Measurements from ENCODE around the gene CPTP. TPM values are rescaled to one million over a fixed set of nuclear protein-coding genes. Genes with fewer than 3 reads are reported as not detected.

Gene CPTP
- total RNA-seq, 1 donor = 8.5 TPM

DNA sequence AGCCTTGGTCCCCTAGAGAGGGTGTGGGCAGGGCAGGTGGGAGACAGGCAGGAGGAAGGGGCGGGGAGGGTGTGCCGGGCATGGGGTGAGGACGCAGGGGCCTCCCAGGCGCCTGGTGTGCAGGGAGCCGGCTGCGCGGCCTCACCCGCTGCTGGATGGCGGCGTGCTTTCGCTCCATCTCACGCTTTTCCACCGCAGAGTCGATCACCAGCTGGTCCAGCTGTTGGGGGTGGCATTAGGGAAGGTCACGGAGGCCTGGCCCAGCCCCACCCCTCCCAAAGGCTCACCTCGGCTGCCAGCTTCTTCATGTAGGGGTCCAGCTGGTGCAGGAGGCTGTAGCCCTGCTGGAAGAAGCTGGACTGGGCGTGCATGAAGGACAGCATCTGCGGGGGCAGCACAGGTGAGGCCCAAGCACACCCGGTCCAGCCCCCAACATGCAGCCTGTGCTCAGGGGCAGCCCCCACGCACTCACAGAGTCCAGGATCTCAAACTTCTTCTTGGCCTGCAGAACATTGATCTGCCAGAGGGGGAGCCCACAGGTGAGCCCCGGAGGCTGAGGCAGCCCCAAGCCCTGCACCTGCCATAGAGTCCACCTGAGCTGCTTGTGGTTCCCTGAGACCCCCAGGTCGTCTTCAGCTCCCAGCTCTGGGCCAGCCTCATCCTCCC lies 24.8 kb upstream of the CPTP start:
- Histone ChIP-seq H3K4me1 (ENCODE audit: insufficient read depth, low read length) (peaks cover 8% of the 10 kb centered on the region), H3K4me3 (ENCODE audit: low read length) (no peak overlapping the region), H3K9me3 (ENCODE audit: low read depth, low read length) (no peaks in the 10 kb centered on the region), H3K27me3 (ENCODE audit: insufficient read depth, low read length) (no peaks in the 10 kb centered on the region)

DNA sequence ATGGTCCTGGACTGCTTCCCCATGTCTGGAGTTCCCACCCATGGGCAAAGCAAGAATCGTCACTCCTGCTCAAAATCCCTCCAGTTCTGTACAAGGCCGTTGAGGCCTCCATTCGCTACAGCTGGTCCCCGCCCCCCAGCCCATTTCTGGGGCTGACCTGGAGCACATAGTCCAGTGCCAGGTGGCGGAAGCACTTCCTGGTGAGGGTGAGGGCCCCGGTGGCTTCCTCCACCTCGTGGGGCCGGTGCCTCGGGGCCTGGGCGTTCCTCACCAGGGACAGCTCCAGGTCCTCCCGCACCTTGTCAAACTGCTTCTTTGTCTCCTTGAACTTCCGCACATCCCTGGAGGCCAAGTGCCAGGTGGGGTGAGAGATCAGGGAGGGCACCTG lies 24.3 kb upstream of the CPTP start:
- Histone ChIP-seq H3K27me3 (ENCODE audit: insufficient read depth, low read length) (no peaks in the 10 kb centered on the region), H3K9me3 (ENCODE audit: low read depth, low read length) (no peaks in the 10 kb centered on the region)

DNA sequence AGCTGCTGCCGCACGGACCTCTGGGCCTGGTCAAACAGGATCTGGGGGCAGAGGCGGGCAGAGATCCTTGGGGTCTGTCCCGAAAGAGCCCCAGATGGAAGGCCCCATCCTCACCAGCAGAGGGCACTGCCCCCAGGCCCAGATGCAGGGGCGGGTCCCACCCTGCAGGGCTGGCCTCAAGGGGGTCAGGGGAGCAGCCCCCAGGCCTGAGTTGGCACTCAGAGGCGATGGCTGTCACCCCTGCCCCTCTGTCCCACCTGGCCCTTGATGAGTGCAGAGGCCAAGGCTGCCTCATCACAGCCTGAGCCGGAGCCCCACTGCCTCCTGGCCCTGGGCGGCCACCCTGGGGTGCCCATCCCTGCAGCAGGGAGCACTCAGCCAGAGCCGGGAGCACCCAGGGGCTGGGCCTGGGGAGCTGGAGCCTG lies 22.6 kb upstream of the CPTP start:
- H3K27me3 ChIP-seq (ENCODE audit: insufficient read depth, low read length) = no peaks in the 10 kb centered on the region
- no peaks in the 10 kb centered on the region for H3K9me3 ChIP-seq (ENCODE audit: low read depth, low read length)
- no peak overlapping the region for H3K4me3 ChIP-seq (ENCODE audit: low read length)
- H3K4me1 ChIP-seq (ENCODE audit: insufficient read depth, low read length) = peaks cover 30% of the 10 kb centered on the region

More for the DNA sequence above, 24.3 kb upstream of the CPTP start:
- Histone ChIP-seq H3K4me1 (ENCODE audit: insufficient read depth, low read length) (peaks cover 13% of the 10 kb centered on the region), H3K4me3 (ENCODE audit: low read length) (no peak overlapping the region)

DNA sequence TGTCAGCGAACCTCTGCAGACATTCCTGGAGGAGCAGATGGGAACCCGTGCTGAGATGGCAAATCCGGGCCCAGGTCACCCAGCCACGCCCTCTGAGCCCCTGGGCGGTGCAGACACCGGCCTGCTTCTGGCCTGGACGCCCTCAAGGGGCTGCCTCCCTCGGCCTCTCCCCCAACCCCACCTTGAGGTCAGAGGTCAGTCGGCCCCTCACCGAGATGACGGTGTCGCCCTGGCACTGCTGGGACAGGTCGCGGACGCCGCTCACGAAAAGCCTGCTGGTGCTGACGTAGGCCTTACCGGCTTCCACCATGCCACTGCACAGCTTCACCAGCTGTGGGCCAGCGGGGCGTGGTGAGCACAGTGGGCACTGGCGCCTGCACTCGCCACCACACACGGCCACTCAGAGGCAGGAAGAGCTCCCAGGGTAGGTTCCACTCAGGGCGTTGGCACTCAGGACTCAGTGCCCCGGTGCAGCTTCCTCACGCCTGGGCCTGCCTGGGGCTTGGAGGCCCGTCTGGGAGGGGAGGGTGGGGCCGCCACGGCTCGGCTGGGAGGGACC lies 21.6 kb upstream of the CPTP start:
- peaks cover 33% of the 10 kb centered on the region for H3K4me1 ChIP-seq (ENCODE audit: insufficient read depth, low read length)
- no peaks in the 10 kb centered on the region for H3K27me3 ChIP-seq (ENCODE audit: insufficient read depth, low read length)
- H3K4me3 ChIP-seq (ENCODE audit: low read length) = no peak overlapping the region
- no peaks in the 10 kb centered on the region for H3K9me3 ChIP-seq (ENCODE audit: low read depth, low read length)

DNA sequence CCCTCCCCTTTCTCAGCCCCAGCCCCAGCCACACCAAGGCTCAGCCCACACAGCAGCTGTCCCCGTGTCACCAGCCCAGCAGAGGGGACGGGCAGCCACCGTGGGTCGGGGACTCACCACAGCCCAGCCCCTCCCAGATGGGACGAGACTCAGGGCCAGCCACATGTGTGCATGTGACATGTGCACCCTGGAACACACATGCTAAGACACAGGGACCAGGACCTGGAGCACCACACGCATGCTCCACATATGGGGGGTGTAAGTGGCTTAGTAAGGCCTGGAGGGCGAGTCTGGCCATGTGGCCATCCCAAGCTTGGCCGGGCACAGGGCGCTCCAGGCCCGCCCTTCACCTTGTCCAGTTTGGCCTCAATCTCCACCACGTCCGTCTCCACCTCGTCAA lies 20.9 kb upstream of the CPTP start:
- no peaks in the 10 kb centered on the region for H3K27me3 ChIP-seq (ENCODE audit: insufficient read depth, low read length)
- no peaks in the 10 kb centered on the region for H3K9me3 ChIP-seq (ENCODE audit: low read depth, low read length)
- no peak overlapping the region for H3K4me3 ChIP-seq (ENCODE audit: low read length)
- H3K4me1 ChIP-seq (ENCODE audit: insufficient read depth, low read length) = peaks cover 33% of the 10 kb centered on the region

GRCh38 chr1:1304331-1305299 lies 20.0 kb upstream of the CPTP start:
- H3K4me3 ChIP-seq (ENCODE audit: low read length) = no peak overlapping the region
- peaks cover 42% of the 10 kb centered on the region for H3K4me1 ChIP-seq (ENCODE audit: insufficient read depth, low read length)
- H3K27me3 ChIP-seq (ENCODE audit: insufficient read depth, low read length) = no peaks in the 10 kb centered on the region
- H3K9me3 ChIP-seq (ENCODE audit: low read depth, low read length) = no peaks in the 10 kb centered on the region

- H3K27me3 ChIP-seq (ENCODE audit: insufficient read depth, low read length) = no peaks in the 10 kb centered on the region
- H3K4me1 ChIP-seq (ENCODE audit: insufficient read depth, low read length) = peaks cover 47% of the 10 kb centered on the region
- H3K9me3 ChIP-seq (ENCODE audit: low read depth, low read length) = no peaks in the 10 kb centered on the region
- peak overlapping the region; percentile 10 for H3K4me3 ChIP-seq (ENCODE audit: low read length)
Observed at GRCh38 chr1:1305300-1306069, 19.1 kb upstream of the CPTP start.

- H3K4me1 ChIP-seq (ENCODE audit: insufficient read depth, low read length) = peaks cover 47% of the 10 kb centered on the region
- no peaks in the 10 kb centered on the region for H3K9me3 ChIP-seq (ENCODE audit: low read depth, low read length)
- no peak overlapping the region for H3K4me3 ChIP-seq (ENCODE audit: low read length)
- H3K27me3 ChIP-seq (ENCODE audit: insufficient read depth, low read length) = no peaks in the 10 kb centered on the region
Observed at GRCh38 chr1:1306070-1306660, 18.4 kb upstream of the CPTP start.

DNA sequence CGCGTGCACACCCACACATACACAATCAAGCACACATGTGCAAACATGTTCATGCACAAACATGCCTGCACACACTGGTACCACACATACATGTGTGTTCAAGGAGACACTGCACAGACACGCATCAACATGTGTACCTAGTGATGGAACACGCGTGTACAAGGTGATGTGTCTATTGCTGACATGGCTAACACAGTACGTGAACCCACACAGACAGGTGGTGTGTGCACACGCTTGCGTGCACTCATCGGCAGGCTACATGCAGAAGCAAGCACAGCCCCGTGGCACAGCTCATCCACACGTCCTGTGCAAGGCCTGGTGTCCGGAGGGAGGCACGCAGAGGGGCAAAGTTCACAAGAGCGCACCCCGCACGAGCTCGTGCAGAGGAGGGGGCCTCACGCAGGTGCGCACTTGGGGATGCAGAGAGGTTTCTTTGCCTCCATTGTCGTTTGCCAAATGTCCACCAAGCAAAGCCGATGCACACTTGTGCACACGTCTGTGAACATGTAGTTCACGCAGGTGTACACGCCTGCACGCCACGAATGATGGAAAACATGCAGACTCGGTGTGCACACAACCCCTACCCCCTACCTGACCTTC lies 17.8 kb upstream of the CPTP start:
- Histone ChIP-seq H3K9me3 (ENCODE audit: low read depth, low read length) (no peaks in the 10 kb centered on the region), H3K4me1 (ENCODE audit: insufficient read depth, low read length) (peaks cover 47% of the 10 kb centered on the region), H3K4me3 (ENCODE audit: low read length) (peak overlapping the region; percentile 51), H3K27me3 (ENCODE audit: insufficient read depth, low read length) (no peaks in the 10 kb centered on the region)

GRCh38 chr1:1307261-1307922 lies 17.2 kb upstream of the CPTP start:
- H3K4me1 ChIP-seq (ENCODE audit: insufficient read depth, low read length) = peaks cover 47% of the 10 kb centered on the region
- peak overlapping the region; percentile 51 for H3K4me3 ChIP-seq (ENCODE audit: low read length)
- H3K9me3 ChIP-seq (ENCODE audit: low read depth, low read length) = no peaks in the 10 kb centered on the region
- no peaks in the 10 kb centered on the region for H3K27me3 ChIP-seq (ENCODE audit: insufficient read depth, low read length)

DNA sequence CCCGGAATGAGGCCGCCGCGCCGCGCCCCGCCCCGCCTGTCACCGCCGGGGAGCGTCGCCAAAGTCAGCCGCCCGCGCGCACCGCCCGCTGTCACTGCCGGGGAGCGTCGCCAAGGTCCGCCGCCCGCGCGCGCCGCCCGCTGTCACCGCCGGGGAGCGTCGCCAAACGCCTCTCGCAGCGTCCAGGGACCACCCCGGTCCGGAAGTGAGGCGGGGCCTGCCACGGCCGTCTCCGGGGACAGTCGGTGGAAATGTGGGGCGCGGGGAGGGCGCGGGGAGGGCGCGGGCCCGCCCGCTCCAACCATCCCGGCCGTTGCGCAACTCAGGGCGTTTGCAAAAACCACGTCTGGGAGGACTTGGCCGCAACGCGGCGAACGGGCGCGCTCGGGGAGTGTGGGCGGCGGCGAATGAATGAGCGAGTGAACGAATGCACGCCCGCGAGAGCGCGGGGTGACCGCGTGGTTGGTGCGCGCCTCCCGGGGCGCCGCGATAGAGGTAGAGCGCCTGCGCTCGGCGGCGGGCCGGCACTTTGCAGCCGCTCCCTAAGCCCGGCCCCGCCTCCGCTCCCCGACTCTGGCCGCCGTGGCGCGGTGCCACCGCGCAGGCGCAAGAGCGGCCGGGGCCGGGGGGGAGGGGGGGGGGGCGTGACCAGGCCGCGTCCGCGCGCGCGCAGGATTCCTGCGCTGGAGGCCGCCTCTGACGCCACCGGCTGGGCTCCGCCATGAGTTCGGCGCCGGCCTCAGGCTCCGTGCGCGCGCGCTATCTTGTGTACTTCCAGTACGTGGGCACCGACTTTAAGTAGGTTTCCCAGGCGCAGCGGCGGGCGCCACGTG lies 16.5 kb upstream of the CPTP start, which contains the start of the genes ACAP3 and PUSL1:
Gene ACAP3, minus strand, starts transcription at position 8 of the 833 bp plus-strand sequence. CDS start 115 bp downstream, outside the sequence.
Gene PUSL1, plus strand, starts transcription at position 675 of the 833 bp plus-strand sequence. Its CDS starts 47 bp downstream, at position 722.
- Histone ChIP-seq H3K4me1 (ENCODE audit: insufficient read depth, low read length) (peaks cover 47% of the 10 kb centered on the region), H3K27me3 (ENCODE audit: insufficient read depth, low read length) (no peaks in the 10 kb centered on the region), H3K4me3 (ENCODE audit: low read length) (peak within 1 kb of the TSS; percentile 62), H3K9me3 (ENCODE audit: low read depth, low read length) (no peaks in the 10 kb centered on the region)

- peaks cover 47% of the 10 kb centered on the region for H3K4me1 ChIP-seq (ENCODE audit: insufficient read depth, low read length)
- H3K27me3 ChIP-seq (ENCODE audit: insufficient read depth, low read length) = no peaks in the 10 kb centered on the region
- H3K9me3 ChIP-seq (ENCODE audit: low read depth, low read length) = no peaks in the 10 kb centered on the region
- peak overlapping the region; percentile 62 for H3K4me3 ChIP-seq (ENCODE audit: low read length)
Observed at GRCh38 chr1:1308756-1309250, 15.8 kb upstream of the CPTP start.
